Measurements from ENCODE around the gene BACE2.

DNA sequence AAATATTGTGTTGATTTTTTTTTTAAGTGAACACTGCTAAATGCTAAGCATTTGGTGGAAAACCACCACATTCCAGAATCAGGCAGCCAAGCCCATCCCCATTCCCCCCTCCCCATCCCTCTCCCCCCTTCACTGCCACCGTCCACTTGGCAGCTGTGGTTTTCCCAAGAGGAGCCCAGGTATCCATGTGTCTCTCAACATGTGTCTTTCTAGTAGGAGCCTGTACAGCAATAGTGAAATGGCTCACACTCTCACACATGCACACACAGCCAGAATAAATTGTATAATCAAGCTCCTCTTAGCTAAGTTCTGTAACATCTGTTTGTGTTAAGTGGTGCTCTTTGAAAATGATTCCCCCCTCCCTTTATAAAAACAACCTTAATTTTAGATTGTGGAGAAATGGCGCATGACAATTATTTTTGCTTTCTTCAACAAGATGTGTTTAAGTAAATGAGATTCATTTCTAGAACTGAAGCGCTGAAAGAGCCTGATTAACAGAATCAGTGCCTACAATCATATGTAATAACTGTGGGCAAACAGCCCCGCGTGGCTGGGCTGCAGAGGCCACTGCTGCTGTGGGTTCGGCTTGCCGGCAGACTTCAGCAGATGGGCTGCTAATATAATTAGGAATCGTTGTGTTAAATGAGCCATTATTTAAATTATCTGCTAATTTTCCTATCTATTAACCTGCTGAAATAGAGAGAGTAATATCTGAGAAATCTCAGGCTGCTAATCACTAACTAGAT, 43.3 kb downstream of the BACE2 start:
- TF ChIP-seq ZNF24 (IDR thresholded peaks at IDR 0.05) (no peak), ZBTB21 (CRISPR knock-in tag; IDR thresholded peaks at IDR 0.05) (no peak), SMARCC2 (IDR thresholded peaks at IDR 0.05) (no peak), KAT8 (CRISPR knock-in tag; IDR thresholded peaks at IDR 0.05) (no peak), ZNF337 (CRISPR knock-in tag; IDR thresholded peaks at IDR 0.05; ENCODE audit: borderline replicate concordance, low read depth) (no peak), CSRNP1 (CRISPR knock-in tag; IDR thresholded peaks at IDR 0.05) (no peak), JUN (CRISPR knock-in tag; IDR thresholded peaks at IDR 0.05) (no peak), GABPA (IDR thresholded peaks at IDR 0.05; ENCODE audit: low read depth, low read length) (no peak), GABPA (CRISPR knock-in tag; IDR thresholded peaks at IDR 0.05; ENCODE audit: low read depth) (no peak), EP300 (IDR thresholded peaks at IDR 0.05; ENCODE audit: low read depth in 2 of 2, low read length in 2 of 2) (no peak), EP300 (CRISPR knock-in tag; IDR thresholded peaks at IDR 0.05; ENCODE audit: borderline replicate concordance) (no peak), ZSCAN25 (CRISPR knock-in tag; IDR thresholded peaks at IDR 0.05) (no peak), MYC (CRISPR knock-in tag; IDR thresholded peaks at IDR 0.05; ENCODE audit: borderline replicate concordance) (no peak)
